Stimulated activated naive CD8-positive, alpha-beta T cell treated with anti-CD3 and anti-CD28 coated beads, Interleukin-15, Interleukin-2, amounts not matched to agents 100 ng/mL and 50 ng/mL, for 24 hours (primary cell): Measurements from ENCODE around the gene NCDN.

Experiments used
- H3K27ac Mint-ChIP-seq: one replicate; pipeline ENCODE4 v1.8.0; 2021; ENCODE audit warnings: mild to moderate bottlenecking, mixed read lengths
- H3K27me3 Mint-ChIP-seq: one replicate; pipeline ENCODE4 v1.8.0; 2021; ENCODE audit warnings: mixed read lengths
- H3K36me3 Mint-ChIP-seq: one replicate; pipeline ENCODE4 v1.8.0; 2021; ENCODE audit warnings: low read depth, mixed read lengths
- H3K4me1 Mint-ChIP-seq: one replicate; pipeline ENCODE4 v1.8.0; 2021; ENCODE audit warnings: low read depth, mixed read lengths
- H3K4me3 Mint-ChIP-seq: one replicate; pipeline ENCODE4 v1.8.0; 2021; ENCODE audit warnings: mild to moderate bottlenecking, mixed read lengths
- H3K9me3 Mint-ChIP-seq: one replicate; pipeline ENCODE4 v1.8.0; 2021; ENCODE audit warnings: mixed read lengths

The NCDN gene

GRCh38 chr1:35605071-35605866 lies 47.7 kb downstream of the NCDN start:
- Mint-ChIP-seq H3K4me3 (no peak overlapping the region), H3K9me3 (no peaks in the 10 kb centered on the region), H3K27me3 (no peaks in the 10 kb centered on the region), H3K4me1 (peaks cover 10% of the 10 kb centered on the region), H3K36me3 (peaks cover 71% of the 10 kb centered on the region), H3K27ac (no peak overlapping the region)

GRCh38 chr1:35605867-35606182 lies 48.2 kb downstream of the NCDN start:
- H3K36me3 Mint-ChIP-seq, result peaks cover 68% of the 10 kb centered on the region
- H3K27ac Mint-ChIP-seq, result no peak overlapping the region
- no peaks in the 10 kb centered on the region for H3K9me3 Mint-ChIP-seq

GRCh38 chr1:35611655-35612054 lies 54.1 kb downstream of the NCDN start:
- no peak overlapping the region for H3K4me3 Mint-ChIP-seq
- peaks cover 66% of the 10 kb centered on the region for H3K36me3 Mint-ChIP-seq
- no peaks in the 10 kb centered on the region for H3K27me3 Mint-ChIP-seq
- H3K27ac Mint-ChIP-seq, result no peak overlapping the region
- no peaks in the 10 kb centered on the region for H3K9me3 Mint-ChIP-seq
- peaks cover 14% of the 10 kb centered on the region for H3K4me1 Mint-ChIP-seq

More at GRCh38 chr1:35605867-35606182, 48.2 kb downstream of the NCDN start:
- H3K27me3 Mint-ChIP-seq, result no peaks in the 10 kb centered on the region
- H3K4me3 Mint-ChIP-seq, result no peak overlapping the region
- peaks cover 10% of the 10 kb centered on the region for H3K4me1 Mint-ChIP-seq

GRCh38 chr1:35615440-35615839 lies 57.8 kb downstream of the NCDN start:
- Mint-ChIP-seq H3K36me3 (peaks cover 65% of the 10 kb centered on the region), H3K4me3 (no peak overlapping the region), H3K9me3 (no peaks in the 10 kb centered on the region), H3K27ac (peak overlapping the region; percentile 1), H3K27me3 (no peaks in the 10 kb centered on the region), H3K4me1 (peaks cover 4% of the 10 kb centered on the region)
